H9 (cell line): ENCODE data around the gene BRINP2. TPM values are rescaled to one million over a fixed set of nuclear protein-coding genes. Genes with fewer than 3 reads are reported as not detected.

ENCODE experiments used
- DNase-seq: peaks from one replicate; pipeline ENCODE4 v3.0.0-alpha.2; 2017
- H2AFZ ChIP-seq: one replicate; pipeline ENCODE4 v1.6.1; 2013; ENCODE audit warnings: mild to moderate bottlenecking, low read length, control low read depth, moderate library complexity
- H2AK5ac ChIP-seq: 2 replicates; pipeline ENCODE4 v1.6.1; 2013; ENCODE audit warnings: low read length, control low read depth, mixed read lengths; ENCODE audit not compliant: insufficient read length
- H2BK120ac ChIP-seq: one replicate; pipeline ENCODE4 v1.6.1; 2013; ENCODE audit warnings: low read depth, mild to moderate bottlenecking, low read length, control low read depth, inconsistent platforms; ENCODE audit not compliant: poor library complexity, severe bottlenecking
- H2BK12ac ChIP-seq: 2 replicates; pipeline ENCODE4 v1.6.1; 2013; ENCODE audit warnings: low read length, control low read depth, mixed read lengths, low read depth; ENCODE audit not compliant: insufficient read length
- H2BK15ac ChIP-seq: 2 replicates; pipeline ENCODE4 v1.6.1; 2013; ENCODE audit warnings: low read depth, low read length, control low read depth
- H2BK20ac ChIP-seq: one replicate; pipeline ENCODE4 v1.6.1; 2013; ENCODE audit warnings: low read depth, mild to moderate bottlenecking, low read length, control low read depth, inconsistent platforms; ENCODE audit not compliant: poor library complexity, severe bottlenecking
- H2BK5ac ChIP-seq: 2 replicates; pipeline ENCODE4 v1.6.1; 2013; ENCODE audit warnings: low read length, control low read depth, mixed read lengths; ENCODE audit not compliant: insufficient read length
- H3K14ac ChIP-seq: 2 replicates; pipeline ENCODE4 v1.6.1; 2013; ENCODE audit warnings: low read length, control low read depth; ENCODE audit not compliant: insufficient read depth
- H3K18ac ChIP-seq: 2 replicates; pipeline ENCODE4 v1.6.1; 2013; ENCODE audit warnings: low read depth, mild to moderate bottlenecking, mixed read lengths, low read length, control low read depth; ENCODE audit not compliant: insufficient read length
- H3K23ac ChIP-seq: 2 replicates; pipeline ENCODE4 v1.6.1; 2013; ENCODE audit warnings: low read length, control low read depth, mixed read lengths, low read depth; ENCODE audit not compliant: insufficient read length
- H3K23me2 ChIP-seq: 2 replicates; pipeline ENCODE4 v1.6.1; 2013; ENCODE audit warnings: low read depth, mild to moderate bottlenecking, mixed read lengths, low read length, control low read depth; ENCODE audit not compliant: insufficient read length, poor library complexity, severe bottlenecking
- H3K27ac ChIP-seq: 2 replicates; pipeline ENCODE4 v1.5.1; 2013; ENCODE audit warnings: low read length, control low read depth, mixed read lengths, low read depth; ENCODE audit not compliant: insufficient read length
- H3K27me3 ChIP-seq: 2 replicates; pipeline ENCODE4 v1.6.1; 2013; ENCODE audit warnings: low read length, control low read depth, inconsistent platforms; ENCODE audit not compliant: insufficient read depth
- H3K4ac ChIP-seq: 2 replicates; pipeline ENCODE4 v1.6.1; 2013; ENCODE audit warnings: low read depth, mild to moderate bottlenecking, control low read depth, inconsistent platforms, low read length, moderate library complexity
- H3K4me1 ChIP-seq: 2 replicates; pipeline ENCODE4 v1.6.1; 2013; ENCODE audit warnings: low read length, control low read depth, inconsistent platforms; ENCODE audit not compliant: insufficient read depth
- H3K4me2 ChIP-seq: 2 replicates; pipeline ENCODE4 v1.6.1; 2013; ENCODE audit warnings: low read length, control low read depth, mixed read lengths; ENCODE audit not compliant: insufficient read length, insufficient read depth
- H3K56ac ChIP-seq: 2 replicates; pipeline ENCODE4 v1.6.1; 2013; ENCODE audit warnings: low read depth, mild to moderate bottlenecking, mixed read lengths, low read length, control low read depth; ENCODE audit not compliant: insufficient read length
- H3K79me1 ChIP-seq: 2 replicates; pipeline ENCODE4 v1.6.1; 2013; ENCODE audit warnings: low read depth, mild to moderate bottlenecking, moderate library complexity, low read length, control low read depth, inconsistent platforms; ENCODE audit not compliant: insufficient read depth, poor library complexity, severe bottlenecking
- H3K79me2 ChIP-seq: 2 replicates; pipeline ENCODE4 v1.6.1; 2013; ENCODE audit warnings: low read length, control low read depth, inconsistent platforms; ENCODE audit not compliant: insufficient read depth
- H3K9ac ChIP-seq: 2 replicates; pipeline ENCODE4 v1.6.1; 2013; ENCODE audit warnings: low read length, control low read depth, mixed read lengths; ENCODE audit not compliant: insufficient read length; ENCODE audit errors: extremely low read depth
- H3K9me3 ChIP-seq: one replicate; pipeline ENCODE4 v1.6.1; 2013; ENCODE audit warnings: low read depth, low read length, inconsistent platforms; ENCODE audit not compliant: control insufficient read depth
- H3T11ph ChIP-seq: one replicate; pipeline ENCODE4 v1.6.1; 2013; ENCODE audit warnings: mild to moderate bottlenecking, low read length, control low read depth, inconsistent platforms
- H4K20me1 ChIP-seq: one replicate; pipeline ENCODE4 v1.6.1; 2013; ENCODE audit not compliant: control insufficient read depth, insufficient read length, insufficient read depth
- H4K5ac ChIP-seq: 2 replicates; pipeline ENCODE4 v1.6.1; 2013; ENCODE audit warnings: low read depth, mild to moderate bottlenecking, mixed read lengths, low read length, control low read depth; ENCODE audit not compliant: insufficient read length
- H4K8ac ChIP-seq: replicated peaks from 2 replicates; pipeline ENCODE4 v1.6.1; 2013; ENCODE audit warnings: low read length, control low read depth, mixed read lengths, low read depth; ENCODE audit not compliant: insufficient read length
- H4K91ac ChIP-seq: 2 replicates; pipeline ENCODE4 v1.6.1; 2013; ENCODE audit warnings: low read depth, mild to moderate bottlenecking, moderate library complexity, mixed read lengths, low read length, control low read depth; ENCODE audit not compliant: insufficient read length
- H3K27ac Mint-ChIP-seq, 3 experiments: 2 replicates in 2 of 3; 3 replicates in 1 of 3; pipeline ENCODE4 v1.8.0; 2020 to 2021; ENCODE audit warnings: mixed read lengths in 3 of 3, mild to moderate bottlenecking in 1 of 3, moderate library complexity in 1 of 3
- H3K27me3 Mint-ChIP-seq: 2 replicates; pipeline ENCODE4 v1.8.0; 2021; ENCODE audit warnings: low read depth, mild to moderate bottlenecking, moderate library complexity, mixed read lengths
- H3K36me3 Mint-ChIP-seq, 3 experiments: 2 replicates in 2 of 3; 3 replicates in 1 of 3; pipeline ENCODE4 v1.8.0; 2020 to 2021; ENCODE audit warnings: low read depth in 3 of 3, mixed read lengths in 3 of 3; ENCODE audit not compliant: insufficient read depth in 1 of 3
- H3K4me1 Mint-ChIP-seq, 2 experiments: 2 replicates each; pipeline ENCODE4 v1.8.0; 2020; ENCODE audit warnings: mixed read lengths in 2 of 2
- H3K4me3 Mint-ChIP-seq, 2 experiments: 2 replicates in 1 of 2; 3 replicates in 1 of 2; pipeline ENCODE4 v1.8.0; 2020 to 2021; ENCODE audit warnings: mild to moderate bottlenecking in 2 of 2, mixed read lengths in 2 of 2, moderate library complexity in 1 of 2
- H3K9me3 Mint-ChIP-seq, 2 experiments: 2 replicates in 1 of 2; 3 replicates in 1 of 2; pipeline ENCODE4 v1.8.0; 2020; ENCODE audit warnings: mild to moderate bottlenecking in 2 of 2, mixed read lengths in 2 of 2, moderate library complexity in 1 of 2
- WGBS: extraction: QIAGEN DNeasy Blood & Tissue Kit; methylation state at CpG from one replicate; pipeline ENCODE4 v1.1.7; 2013; ENCODE audit warnings: missing lambda C conversion rate, low lambda C conversion rate, mixed read lengths; ENCODE audit not compliant: insufficient read length; ENCODE audit errors: extremely low coverage; 5-methylcytosine and 5-hydroxymethylcytosine counted together
- total RNA-seq: library from RNA; stranded (reverse); gene quantifications from 2 replicates; pipeline ENCODE4 v1.2.1, GENCODE V29; 2021
- TF ChIP-seq, protein P1 (sequence below): fragments of 200-600 bp; sonication (generic); conservative IDR thresholded peaks from 3 replicates; pipeline ENCODE4 v1.8.0; 2021; ENCODE audit warnings: antibody characterized with exemption, mild to moderate bottlenecking

BRINP2 gene
- total RNA-seq, 1 experiment from 2014 or later: not detected

DNA sequence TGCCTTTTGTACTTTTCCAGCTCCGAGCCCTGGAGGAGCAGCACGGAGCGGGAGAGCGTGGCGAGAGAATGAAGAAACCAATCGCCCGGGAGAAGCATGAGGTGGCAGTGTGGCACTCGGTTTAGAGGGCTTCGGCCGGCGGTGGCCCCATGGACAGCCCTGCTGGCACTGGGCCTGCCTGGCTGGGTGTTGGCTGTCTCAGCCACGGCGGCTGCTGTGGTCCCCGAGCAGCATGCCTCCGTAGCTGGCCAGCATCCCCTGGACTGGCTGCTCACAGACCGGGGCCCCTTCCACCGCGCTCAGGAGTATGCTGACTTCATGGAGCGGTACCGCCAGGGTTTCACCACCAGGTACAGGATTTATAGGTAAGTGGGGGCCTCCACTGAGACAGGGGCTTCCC lies 59.0 kb downstream of the BRINP2 start:
- Histone ChIP-seq H2AK5ac (no peak overlapping the region), H2BK5ac (no peak overlapping the region), H4K8ac (no peak overlapping the region), H2BK20ac (no peak overlapping the region), H3K56ac (no peak overlapping the region), H3K18ac (no peak overlapping the region), H3K27ac (no peak overlapping the region), H3K4me1 (no peaks in the 10 kb centered on the region), H3T11ph (no peak overlapping the region), H3K9ac (no peak overlapping the region), H2BK12ac (no peak overlapping the region), H3K23me2 (no peaks in the 10 kb centered on the region), H2BK120ac (no peak overlapping the region), H3K9me3 (no peaks in the 10 kb centered on the region), H3K79me1 (no peaks in the 10 kb centered on the region), H3K4me2 (no peak overlapping the region), H4K20me1 (no peaks in the 10 kb centered on the region), H2BK15ac (no peak overlapping the region), H2AFZ (no peak overlapping the region), H4K5ac (no peak overlapping the region), H3K4ac (no peak overlapping the region), H3K23ac (no peak overlapping the region), H3K27me3 (no peaks in the 10 kb centered on the region; the same call in 1 of the 2 replicates), H3K79me2 (no peaks in the 10 kb centered on the region), H3K14ac (no peak overlapping the region; the same call in 1 of the 2 replicates), H4K91ac (no peak overlapping the region)
- no peak overlapping the region for H3K27ac Mint-ChIP-seq
- H3K27me3 Mint-ChIP-seq: peaks cover 8% of the 10 kb centered on the region; the same call in 1 of the 2 replicates
- TF ChIP-seq, protein P1, sequence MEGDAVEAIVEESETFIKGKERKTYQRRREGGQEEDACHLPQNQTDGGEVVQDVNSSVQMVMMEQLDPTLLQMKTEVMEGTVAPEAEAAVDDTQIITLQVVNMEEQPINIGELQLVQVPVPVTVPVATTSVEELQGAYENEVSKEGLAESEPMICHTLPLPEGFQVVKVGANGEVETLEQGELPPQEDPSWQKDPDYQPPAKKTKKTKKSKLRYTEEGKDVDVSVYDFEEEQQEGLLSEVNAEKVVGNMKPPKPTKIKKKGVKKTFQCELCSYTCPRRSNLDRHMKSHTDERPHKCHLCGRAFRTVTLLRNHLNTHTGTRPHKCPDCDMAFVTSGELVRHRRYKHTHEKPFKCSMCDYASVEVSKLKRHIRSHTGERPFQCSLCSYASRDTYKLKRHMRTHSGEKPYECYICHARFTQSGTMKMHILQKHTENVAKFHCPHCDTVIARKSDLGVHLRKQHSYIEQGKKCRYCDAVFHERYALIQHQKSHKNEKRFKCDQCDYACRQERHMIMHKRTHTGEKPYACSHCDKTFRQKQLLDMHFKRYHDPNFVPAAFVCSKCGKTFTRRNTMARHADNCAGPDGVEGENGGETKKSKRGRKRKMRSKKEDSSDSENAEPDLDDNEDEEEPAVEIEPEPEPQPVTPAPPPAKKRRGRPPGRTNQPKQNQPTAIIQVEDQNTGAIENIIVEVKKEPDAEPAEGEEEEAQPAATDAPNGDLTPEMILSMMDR: no peak
- DNase-seq: peak; percentile 33
- no peaks in the 10 kb centered on the region for H3K9me3 Mint-ChIP-seq
- no peaks in the 10 kb centered on the region for H3K36me3 Mint-ChIP-seq
- peaks cover 5 to 7% of the 10 kb centered on the region in 2 experiments for H3K4me1 Mint-ChIP-seq
- no peak overlapping the region for H3K4me3 Mint-ChIP-seq
- no CpG with 5 or more reads among the region's 20 CpGs for WGBS
